Testis (tissue), 2 donors: ENCODE data around the gene LIX1L.

Experiments
- CTCF ChIP-seq, 3 experiments: fragments of 450-650 bp in 2 of 3; fragments of 200-600 bp in 1 of 3; sonication (generic) in 1 of 3; IDR thresholded peaks; one replicate each; pipeline ENCODE4 v1.5.1; 2016 to 2019; ENCODE audit warnings: antibody characterized with exemption in 3 of 3, mild to moderate bottlenecking in 2 of 3, moderate library complexity in 1 of 3
- POLR2A ChIP-seq: fragments of 450-650 bp; IDR thresholded peaks from one replicate; pipeline ENCODE4 v1.6.1; 2017; ENCODE audit warnings: antibody characterized with exemption, mild to moderate bottlenecking, moderate library complexity

- no peak for TF ChIP-seq CTCF (IDR thresholded peaks at IDR 0.05)
- TF ChIP-seq POLR2A = no peak
Observed at GRCh38 chr1:145901312-145902021, 56.4 kb downstream of the LIX1L start.
